PC-9 (cell line): ENCODE results near the gene E2F4. TPM values are rescaled to one million over a fixed set of nuclear protein-coding genes. Genes with fewer than 3 reads are reported as not detected.

ENCODE experiments used
- BruUV-seq: library from RNA; stranded (reverse); fragments of 400-500 nt; replicated peaks from 2 replicates; lab custom pipeline; 2021; lab: Mats Ljungman, UMichigan
- CTCF ChIA-PET: fragments of 300-600 bp; sonication (Branson Sonifier 250); formaldehyde crosslinking; loops from one replicate; lab custom pipeline; 2022; ENCODE audit warnings: antibody characterized with exemption; lab: Charles Lee
- POLR2A ChIA-PET: fragments of 300-600 bp; sonication (Branson Sonifier 250); formaldehyde crosslinking; loops from one replicate; lab custom pipeline; 2022; ENCODE audit warnings: antibody characterized with exemption; ENCODE audit not compliant: unreplicated experiment; lab: Charles Lee
- DNase-seq, 2 experiments: peaks; one replicate each; pipeline versions ENCODE4 v3.0.0 to v3.0.0-alpha.2; 2015 to 2022; ENCODE audit warnings: mixed read lengths in 1 of 2
- H2AFZ ChIP-seq: fragments of 200-600 bp; sonication (generic); 2 replicates; pipeline ENCODE4 v1.8.1; 2017; ENCODE audit warnings: antibody characterized with exemption
- H3F3A ChIP-seq: fragments of 200-600 bp; sonication (generic); 2 replicates; pipeline ENCODE4 v1.8.1; 2017; ENCODE audit warnings: antibody characterized with exemption, mild to moderate bottlenecking, low read depth; ENCODE audit not compliant: insufficient read depth
- H3K27ac ChIP-seq: fragments of 200-600 bp; sonication (generic); 2 replicates; pipeline ENCODE4 v1.6.1; 2016; ENCODE audit warnings: mixed run types
- H3K27me3 ChIP-seq: fragments of 200-600 bp; sonication (generic); 2 replicates; pipeline ENCODE4 v1.6.1; 2016; ENCODE audit warnings: low read depth, mixed run types; ENCODE audit not compliant: insufficient read depth
- H3K36me3 ChIP-seq: fragments of 200-600 bp; sonication (generic); 2 replicates; pipeline ENCODE4 v1.6.1; 2016; ENCODE audit warnings: low read depth, mixed run types
- H3K4me1 ChIP-seq: fragments of 200-600 bp; sonication (generic); replicated peaks from 2 replicates; pipeline ENCODE4 v1.6.1; 2016; ENCODE audit warnings: mixed run types; ENCODE audit not compliant: insufficient read depth
- H3K4me2 ChIP-seq: fragments of 200-600 bp; sonication (generic); 2 replicates; pipeline ENCODE4 v1.6.1; 2017; ENCODE audit warnings: mixed run types
- H3K4me3 ChIP-seq: fragments of 200-600 bp; sonication (generic); 2 replicates; pipeline ENCODE4 v1.6.1; 2016; ENCODE audit warnings: mixed run types
- H3K79me2 ChIP-seq: fragments of 200-600 bp; sonication (generic); 2 replicates; pipeline ENCODE4 v1.6.1; 2017; ENCODE audit warnings: low read depth, mixed run types
- H3K9me2 ChIP-seq: fragments of 200-600 bp; sonication (generic); 2 replicates; pipeline ENCODE4 v1.8.1; 2017; ENCODE audit warnings: mild to moderate bottlenecking; ENCODE audit not compliant: insufficient read depth
- H3K9me3 ChIP-seq: fragments of 200-600 bp; sonication (generic); 2 replicates; pipeline ENCODE4 v1.8.1; 2016; ENCODE audit warnings: low read depth; ENCODE audit not compliant: insufficient read depth
- H4K20me1 ChIP-seq: fragments of 200-600 bp; sonication (generic); 2 replicates; pipeline ENCODE4 v1.8.1; 2017; ENCODE audit not compliant: insufficient read depth
- CTCF ChIP-seq: fragments of 200-600 bp; sonication (generic); conservative IDR thresholded peaks from 2 replicates; pipeline ENCODE4 v1.6.1; 2017; ENCODE audit warnings: mixed run types, antibody characterized with exemption, mild to moderate bottlenecking, moderate library complexity
- EZH2 ChIP-seq: fragments of 200-600 bp; sonication (generic); IDR thresholded peaks from 2 replicates; pipeline ENCODE4 v1.8.0; 2017; ENCODE audit warnings: antibody characterized with exemption, low read depth
- intact Hi-C: fragments of 100-400 bp; cut with micrococcal nuclease; formaldehyde crosslinking; loops from one replicate; pipeline ENCODE4 v1.10.0; 2022; ENCODE audit not compliant: unreplicated experiment
- microRNA-seq: library from miRNA; unstranded; fragments of <30 nt; microRNA quantifications from one replicate; pipeline ENCODE4 v1.2.0, GENCODE V29; 2021; ENCODE audit warnings: borderline number of aligned reads, borderline replicate concordance
- total RNA-seq: library from RNA; stranded (reverse); gene quantifications from 2 replicates; pipeline ENCODE4 v1.2.3, GENCODE V29; 2021

E2F4 gene
- total RNA-seq, 1 experiment from 2014 or later, result 78.4 TPM

DNA sequence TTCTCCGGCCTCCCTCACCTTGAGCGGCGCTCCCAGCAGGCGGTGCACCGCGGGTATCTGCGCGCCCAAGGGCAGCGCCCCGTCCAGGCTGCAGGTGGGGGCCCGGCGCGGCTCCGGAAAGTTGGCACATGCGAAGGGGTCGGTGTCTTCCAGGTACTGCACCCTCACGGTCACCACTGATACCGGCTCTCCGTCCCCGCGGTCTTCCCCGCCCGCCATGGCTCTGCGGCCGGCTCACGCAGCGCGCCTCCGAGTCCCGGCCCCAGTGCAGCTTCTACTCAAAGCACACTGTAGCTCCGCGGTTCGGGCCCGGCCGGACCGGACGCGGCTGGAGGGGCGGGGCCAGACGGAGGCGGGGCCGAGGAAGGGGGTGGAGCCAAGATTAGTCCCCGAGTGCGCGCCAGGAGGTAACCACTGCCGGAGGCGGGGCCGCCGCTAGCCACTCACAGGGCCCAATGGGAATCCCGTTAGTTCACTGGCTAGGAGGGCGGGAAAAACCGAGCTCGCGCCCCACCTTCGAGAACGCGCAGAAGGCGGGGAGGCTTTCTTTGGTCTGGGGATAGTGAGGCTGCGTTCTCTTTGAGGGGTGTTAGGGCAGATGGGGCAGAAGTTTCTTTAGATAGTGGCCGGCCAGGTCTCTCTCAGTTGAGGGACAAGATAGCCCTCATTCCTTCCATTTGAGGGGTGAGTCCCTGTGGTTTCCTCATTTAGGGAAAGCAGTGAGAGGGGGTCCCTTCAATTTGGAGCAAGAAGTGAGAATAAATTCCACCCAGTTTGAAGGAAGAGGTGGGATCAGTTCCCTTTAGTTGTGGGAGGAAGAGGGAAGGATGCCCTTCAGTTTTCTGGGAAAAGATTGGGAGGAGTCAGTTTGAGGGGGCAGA is 55.5 kb downstream of the E2F4 start, which contains the start of gene FHOD1:
FHOD1 (minus strand) TSS at position 290 of the 881 bp plus-strand sequence; CDS start at position 219, 71 bp downstream.
- CTCF ChIA-PET, result interaction anchor here (0.5 to 1.5 kb wide), 17 partner anchors 9 to 269 kb away, joined by 3 to 9 read pairs (median 4); no protein-coding TSS in a partner anchor
- H3K4me3 ChIP-seq, result peak within 1 kb of the TSS; percentile 90
- H2AFZ ChIP-seq, result peak within 1 kb of the TSS; percentile 90
- DNase-seq, result peak; percentile 84 to 98
- H3K79me2 ChIP-seq, result peaks cover 30% of the 10 kb centered on the region
- H3K9me3 ChIP-seq, result no peaks in the 10 kb centered on the region
- peak within 1 kb of the TSS; percentile 87 for H3K4me2 ChIP-seq
- H3K36me3 ChIP-seq, result no peaks in the 10 kb centered on the region
- TF ChIP-seq EZH2, result no peak
- TF ChIP-seq CTCF, result no peak
- H3K4me1 ChIP-seq, result peaks cover 42% of the 10 kb centered on the region
- H3K9me2 ChIP-seq, result no peaks in the 10 kb centered on the region
- no peaks in the 10 kb centered on the region; the same call in 1 of the 2 replicates for H3K27me3 ChIP-seq
- intact Hi-C loops, result loop anchor here (2.0 to 10.0 kb wide), 5 partner anchors 21 to 987 kb away; partner anchors contain the start of genes ESRP2, NOL3 and TMEM208
- no peaks in the 10 kb centered on the region for H4K20me1 ChIP-seq
- peak within 1 kb of the TSS; percentile 76 for H3K27ac ChIP-seq
- H3F3A ChIP-seq, result peaks cover 50% of the 10 kb centered on the region; the same call in 1 of the 2 replicates
- no TSS peak for BruUV-seq
- POLR2A ChIA-PET, result interaction anchor here (0.5 to 1.4 kb wide), 19 partner anchors 21 to 719 kb away, joined by 3 to 24 read pairs (median 7); partner anchors contain the start of gene TMEM208

GRCh38 chr16:67248073-67248400 is 56.1 kb downstream of the E2F4 start:
- Histone ChIP-seq H3K27me3 (no peaks in the 10 kb centered on the region; the same call in 1 of the 2 replicates), H3K79me2 (peaks cover 26% of the 10 kb centered on the region), H3K36me3 (no peaks in the 10 kb centered on the region), H3K4me2 (peak overlapping the region; percentile 87), H2AFZ (peak overlapping the region; percentile 77), H3F3A (peaks cover 47% of the 10 kb centered on the region; the same call in 1 of the 2 replicates), H3K9me3 (no peaks in the 10 kb centered on the region), H3K4me1 (peaks cover 37% of the 10 kb centered on the region), H3K27ac (no peak overlapping the region), H4K20me1 (no peaks in the 10 kb centered on the region), H3K4me3 (peak overlapping the region; percentile 90), H3K9me2 (no peaks in the 10 kb centered on the region)
- no peak for DNase-seq
- POLR2A ChIA-PET, result interaction anchor here (0.5 to 1.3 kb wide), 6 partner anchors 29 to 718 kb away, joined by 3 to 8 read pairs (median 6); no protein-coding TSS in a partner anchor
- CTCF ChIA-PET, result interaction anchor here (0.5 to 1.0 kb wide), 3 partner anchors 31 to 47 kb away, joined by 3 to 4 read pairs (median 3); no protein-coding TSS in a partner anchor
- intact Hi-C loops, result loop anchor here (5.0 to 10.0 kb wide), 2 partner anchors 76 to 987 kb away; partner anchors contain the start of genes ESRP2 and NOL3
- TF ChIP-seq EZH2 (no peak), CTCF (no peak)
- BruUV-seq, result no TSS peak

Small RNA genes lying within 50 kb of the gene (microRNA-seq; reads per million reads assigned to microRNA genes)
- 65.3 reads per million, percentile 46 among the genes with 10 or more reads in this experiment for gene MIR328

Other genes with a start within 250 kb of the E2F4 start
- 9.1 and 10.1 TPM in 2 replicates for gene CES3, start 230.9 kb upstream of the E2F4 start, total RNA-seq
- 2.5 and 3.1 TPM in 2 replicates for gene CES4A, start 203.6 kb upstream of the E2F4 start, total RNA-seq
- 58.7 and 63.3 TPM in 2 replicates for gene CBFB, start 163.0 kb upstream of the E2F4 start, total RNA-seq
- gene PHAF1, start 82.2 kb upstream of the E2F4 start, total RNA-seq, result 19.5 and 21.1 TPM in 2 replicates
- 4.0 and 4.2 TPM in 2 replicates for gene B3GNT9, start 41.2 kb upstream of the E2F4 start, total RNA-seq
- 38.0 and 50.3 TPM in 2 replicates for gene TRADD, start 32.2 kb upstream of the E2F4 start, total RNA-seq
- 53.2 and 54.4 TPM in 2 replicates for gene FBXL8, start 32.2 kb upstream of the E2F4 start, total RNA-seq
- 96.9 and 100 TPM in 2 replicates for gene HSF4, start 27.4 kb upstream of the E2F4 start, total RNA-seq
- gene NOL3, start 21.6 kb upstream of the E2F4 start, total RNA-seq, result 68.0 and 76.8 TPM in 2 replicates
- gene MATCAP1, start 8.2 kb upstream of the E2F4 start, total RNA-seq, result 21.7 and 24.6 TPM in 2 replicates
- gene EXOC3L1, start 2.0 kb upstream of the E2F4 start, total RNA-seq, result 0.35 TPM in 1 of 2 replicates, not detected in the other
- 32.4 and 51.1 TPM in 2 replicates for gene ELMO3, start 7.0 kb downstream of the E2F4 start, total RNA-seq
- gene TMEM208, start 35.0 kb downstream of the E2F4 start, total RNA-seq, result 39.5 and 42.0 TPM in 2 replicates
- gene FHOD1, start 55.3 kb downstream of the E2F4 start, total RNA-seq, result 58.2 and 60.0 TPM in 2 replicates
- gene SLC9A5, start 56.8 kb downstream of the E2F4 start, total RNA-seq, result 5.2 and 6.9 TPM in 2 replicates
- 14.0 and 17.3 TPM in 2 replicates for gene PLEKHG4, start 87.4 kb downstream of the E2F4 start, total RNA-seq
- 0.35 TPM in 1 of 2 replicates, not detected in the other for gene KCTD19, start 134.6 kb downstream of the E2F4 start, total RNA-seq
- gene LRRC36, start 134.7 kb downstream of the E2F4 start, total RNA-seq, result not detected in 2 replicates
- gene TPPP3, start 201.3 kb downstream of the E2F4 start, total RNA-seq, result 3.1 and 4.5 TPM in 2 replicates
- gene ZDHHC1, start 224.3 kb downstream of the E2F4 start, total RNA-seq, result 12.8 and 14.9 TPM in 2 replicates
- 5.0 and 5.3 TPM in 2 replicates for gene HSD11B2, start 239.0 kb downstream of the E2F4 start, total RNA-seq